HEK293 (cell line): ENCODE results near the gene LIPE.

ENCODE experiments used
- BCL11B ChIP-seq: fragments of 450-650 bp; formaldehyde crosslinking; IDR thresholded peaks from 2 replicates; pipeline ENCODE4 v1.5.1; 2016; ENCODE audit warnings: low read depth, missing biosample characterization, missing genetic modification characterization
- EGR2 ChIP-seq: fragments of 450-650 bp; formaldehyde crosslinking; IDR thresholded peaks from 2 replicates; pipeline ENCODE4 v1.5.1; 2016; ENCODE audit warnings: low read depth, missing biosample characterization, missing genetic modification characterization
- GLI2 ChIP-seq: fragments of 450-650 bp; formaldehyde crosslinking; IDR thresholded peaks from 2 replicates; pipeline ENCODE4; 2017; ENCODE audit warnings: missing biosample characterization, missing genetic modification characterization, low read depth, borderline replicate concordance
- GLIS2 ChIP-seq: fragments of 450-650 bp; formaldehyde crosslinking; IDR thresholded peaks from 2 replicates; pipeline ENCODE4 v1.5.1; 2016; ENCODE audit warnings: missing biosample characterization, missing genetic modification characterization
- OSR2 ChIP-seq: fragments of 450-650 bp; formaldehyde crosslinking; IDR thresholded peaks from 2 replicates; pipeline ENCODE4 v1.5.1; 2016; ENCODE audit warnings: missing biosample characterization, missing genetic modification characterization
- PRDM1 ChIP-seq: fragments of 450-650 bp; formaldehyde crosslinking; IDR thresholded peaks from 2 replicates; pipeline ENCODE4; 2016; ENCODE audit warnings: missing biosample characterization, missing genetic modification characterization
- SETDB1 ChIP-seq: IDR thresholded peaks from one replicate; pipeline ENCODE4 v1.6.1; 2017; ENCODE audit warnings: mild to moderate bottlenecking, low read length, moderate library complexity, mixed read lengths; ENCODE audit not compliant: insufficient read length
- SP2 ChIP-seq: fragments of 450-650 bp; formaldehyde crosslinking; IDR thresholded peaks from 2 replicates; pipeline ENCODE4 v1.5.1; 2016; ENCODE audit warnings: missing biosample characterization, missing genetic modification characterization
- YY2 ChIP-seq: fragments of 450-650 bp; formaldehyde crosslinking; IDR thresholded peaks from 2 replicates; pipeline ENCODE4 v1.5.1; 2016; ENCODE audit warnings: missing biosample characterization, missing genetic modification characterization
- ZBTB20 ChIP-seq: fragments of 450-650 bp; formaldehyde crosslinking; IDR thresholded peaks from 2 replicates; pipeline ENCODE4 v1.5.1; 2016; ENCODE audit warnings: missing biosample characterization, missing genetic modification characterization
- ZFP69B ChIP-seq: fragments of 450-650 bp; formaldehyde crosslinking; IDR thresholded peaks from 2 replicates; pipeline ENCODE4 v1.5.1; 2016; ENCODE audit warnings: missing biosample characterization, missing genetic modification characterization
- ZIC2 ChIP-seq: fragments of 450-650 bp; formaldehyde crosslinking; IDR thresholded peaks from 2 replicates; pipeline ENCODE4 v1.5.1; 2016; ENCODE audit warnings: missing biosample characterization, missing genetic modification characterization
- ZNF114 ChIP-seq: fragments of 450-650 bp; formaldehyde crosslinking; IDR thresholded peaks from 2 replicates; pipeline ENCODE4 v1.5.0; 2017; ENCODE audit warnings: missing biosample characterization, missing genetic modification characterization
- ZNF223 ChIP-seq: fragments of 450-650 bp; formaldehyde crosslinking; IDR thresholded peaks from 2 replicates; pipeline ENCODE4 v1.5.1; 2016; ENCODE audit warnings: missing biosample characterization, missing genetic modification characterization
- ZNF426 ChIP-seq: fragments of 450-650 bp; formaldehyde crosslinking; IDR thresholded peaks from 2 replicates; pipeline ENCODE4 v1.5.1; 2017; ENCODE audit warnings: missing biosample characterization, missing genetic modification characterization, mild to moderate bottlenecking, inconsistent platforms, moderate library complexity
- ZNF549 ChIP-seq: fragments of 450-650 bp; IDR thresholded peaks from 2 replicates; pipeline ENCODE4 v1.5.1; 2018; ENCODE audit warnings: missing biosample characterization, missing genetic modification characterization, mild to moderate bottlenecking, inconsistent platforms, moderate library complexity
- ZNF624 ChIP-seq: fragments of 450-650 bp; formaldehyde crosslinking; IDR thresholded peaks from 2 replicates; pipeline ENCODE4 v1.5.1; 2017; ENCODE audit warnings: missing biosample characterization, missing genetic modification characterization
- ZNF658 ChIP-seq: fragments of 450-650 bp; formaldehyde crosslinking; IDR thresholded peaks from 2 replicates; pipeline ENCODE4; 2016; ENCODE audit warnings: missing biosample characterization, missing genetic modification characterization
- ZNF776 ChIP-seq: fragments of 450-650 bp; formaldehyde crosslinking; IDR thresholded peaks from 2 replicates; pipeline ENCODE4 v1.5.0; 2017; ENCODE audit warnings: missing biosample characterization, missing genetic modification characterization, borderline replicate concordance
- ZNF791 ChIP-seq: fragments of 450-650 bp; formaldehyde crosslinking; IDR thresholded peaks from 2 replicates; pipeline ENCODE4 v1.5.1; 2016; ENCODE audit warnings: missing biosample characterization, missing genetic modification characterization
- ZNF830 ChIP-seq: fragments of 450-650 bp; IDR thresholded peaks from 2 replicates; pipeline ENCODE4 v1.5.0; 2018; ENCODE audit warnings: missing biosample characterization, missing genetic modification characterization, low read depth, mild to moderate bottlenecking, moderate library complexity
- TF ChIP-seq, protein P1 (sequence below): fragments of 450-650 bp; formaldehyde crosslinking; IDR thresholded peaks from 2 replicates; pipeline ENCODE4 v1.5.1; 2016; ENCODE audit warnings: missing biosample characterization, missing genetic modification characterization
- TF ChIP-seq, protein P2 (sequence below): fragments of 450-650 bp; formaldehyde crosslinking; IDR thresholded peaks from 2 replicates; pipeline ENCODE4 v1.5.0; 2017; ENCODE audit warnings: missing biosample characterization, missing genetic modification characterization, borderline replicate concordance
- TF ChIP-seq, protein P3 (sequence below): fragments of 450-650 bp; formaldehyde crosslinking; IDR thresholded peaks from 2 replicates; pipeline ENCODE4 v1.5.1; 2017; ENCODE audit warnings: missing biosample characterization, missing genetic modification characterization
- TF ChIP-seq, protein P4 (sequence below): fragments of 450-650 bp; formaldehyde crosslinking; IDR thresholded peaks from 2 replicates; pipeline ENCODE4 v1.5.1; 2017; ENCODE audit warnings: missing biosample characterization, missing genetic modification characterization
- TF ChIP-seq, protein P5 (sequence below): fragments of 450-650 bp; IDR thresholded peaks from 2 replicates; pipeline ENCODE4 v1.5.1; 2018; ENCODE audit warnings: missing biosample characterization, missing genetic modification characterization
- TF ChIP-seq, protein P6 (sequence below): fragments of 450-650 bp; formaldehyde crosslinking; IDR thresholded peaks from 2 replicates; pipeline ENCODE4 v1.5.1; 2016; ENCODE audit warnings: missing biosample characterization, missing genetic modification characterization

Gene LIPE

DNA sequence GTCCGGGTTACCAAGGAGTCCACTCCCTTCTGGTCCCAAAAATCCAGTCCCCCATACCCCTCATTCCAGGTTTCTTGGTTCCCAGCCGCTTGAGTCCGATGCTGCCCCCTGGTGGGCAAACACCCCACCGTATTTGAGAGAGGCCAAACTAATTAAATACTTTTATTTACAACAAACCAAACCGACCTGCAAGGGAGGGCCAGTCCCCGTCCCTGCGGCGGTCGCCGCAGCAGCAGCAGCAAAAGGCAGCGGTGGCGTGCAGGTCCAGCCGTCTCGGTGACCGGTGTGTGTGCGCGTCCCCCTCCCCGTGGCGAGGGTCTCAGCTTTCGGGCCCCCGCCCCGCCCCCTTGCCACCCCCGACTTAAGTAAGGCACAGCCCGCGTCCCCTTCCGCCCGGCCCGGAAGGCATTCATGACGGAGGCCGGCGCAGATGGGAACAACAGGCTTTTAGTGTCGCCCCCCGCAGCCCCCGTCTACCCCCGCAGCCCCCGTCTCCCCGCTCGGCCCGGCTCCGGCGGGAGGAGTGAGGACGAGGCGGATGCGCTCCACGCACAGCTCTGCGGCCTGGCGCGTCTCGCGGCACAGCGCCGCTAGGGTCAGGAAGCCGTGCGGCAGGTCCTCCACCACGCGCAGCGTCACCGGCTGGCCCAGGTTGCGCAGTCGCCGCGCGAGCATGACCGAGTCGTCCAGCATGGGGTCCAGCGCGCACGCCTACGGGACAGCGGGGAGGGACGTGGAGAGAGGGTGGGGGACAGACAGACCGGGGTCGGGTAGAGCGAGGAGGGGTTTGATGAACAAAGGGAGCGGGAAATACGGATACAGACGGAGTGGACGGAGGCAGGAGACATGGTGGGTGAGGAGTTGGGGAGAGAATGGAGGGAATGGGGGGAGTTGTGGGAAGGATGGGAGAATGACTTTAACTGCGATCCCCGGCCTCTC, 25.6 kb downstream of the LIPE start (continued):
- TF ChIP-seq PRDM1 (tag by site-specific recombination) = no peak
- no peak for TF ChIP-seq ZNF114 (tag by site-specific recombination)
- no peak for TF ChIP-seq ZNF776 (tag by site-specific recombination)
- TF ChIP-seq, protein P1, sequence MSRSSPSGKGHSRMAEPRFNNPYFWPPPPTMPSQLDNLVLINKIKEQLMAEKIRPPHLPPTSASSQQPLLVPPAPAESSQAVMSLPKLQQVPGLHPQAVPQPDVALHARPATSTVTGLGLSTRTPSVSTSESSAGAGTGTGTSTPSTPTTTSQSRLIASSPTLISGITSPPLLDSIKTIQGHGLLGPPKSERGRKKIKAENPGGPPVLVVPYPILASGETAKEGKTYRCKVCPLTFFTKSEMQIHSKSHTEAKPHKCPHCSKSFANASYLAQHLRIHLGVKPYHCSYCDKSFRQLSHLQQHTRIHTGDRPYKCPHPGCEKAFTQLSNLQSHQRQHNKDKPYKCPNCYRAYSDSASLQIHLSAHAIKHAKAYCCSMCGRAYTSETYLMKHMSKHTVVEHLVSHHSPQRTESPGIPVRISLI (tag by site-specific recombination) = no peak
- peak; percentile 58; the same call in 1 of the 2 replicates for TF ChIP-seq YY2 (tag by site-specific recombination)
- 0 out of 2 replicates have a peak, but pooled peaks have one; percentile 16 for TF ChIP-seq EGR2 (tag by site-specific recombination)
- TF ChIP-seq OSR2 (tag by site-specific recombination) = no peak
- no peak for TF ChIP-seq ZNF624 (tag by site-specific recombination)
- TF ChIP-seq, protein P2, sequence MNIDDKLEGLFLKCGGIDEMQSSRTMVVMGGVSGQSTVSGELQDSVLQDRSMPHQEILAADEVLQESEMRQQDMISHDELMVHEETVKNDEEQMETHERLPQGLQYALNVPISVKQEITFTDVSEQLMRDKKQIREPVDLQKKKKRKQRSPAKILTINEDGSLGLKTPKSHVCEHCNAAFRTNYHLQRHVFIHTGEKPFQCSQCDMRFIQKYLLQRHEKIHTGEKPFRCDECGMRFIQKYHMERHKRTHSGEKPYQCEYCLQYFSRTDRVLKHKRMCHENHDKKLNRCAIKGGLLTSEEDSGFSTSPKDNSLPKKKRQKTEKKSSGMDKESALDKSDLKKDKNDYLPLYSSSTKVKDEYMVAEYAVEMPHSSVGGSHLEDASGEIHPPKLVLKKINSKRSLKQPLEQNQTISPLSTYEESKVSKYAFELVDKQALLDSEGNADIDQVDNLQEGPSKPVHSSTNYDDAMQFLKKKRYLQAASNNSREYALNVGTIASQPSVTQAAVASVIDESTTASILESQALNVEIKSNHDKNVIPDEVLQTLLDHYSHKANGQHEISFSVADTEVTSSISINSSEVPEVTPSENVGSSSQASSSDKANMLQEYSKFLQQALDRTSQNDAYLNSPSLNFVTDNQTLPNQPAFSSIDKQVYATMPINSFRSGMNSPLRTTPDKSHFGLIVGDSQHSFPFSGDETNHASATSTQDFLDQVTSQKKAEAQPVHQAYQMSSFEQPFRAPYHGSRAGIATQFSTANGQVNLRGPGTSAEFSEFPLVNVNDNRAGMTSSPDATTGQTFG (tag by site-specific recombination) = no peak
- TF ChIP-seq GLIS2 = no peak; the same call in 1 of the 2 replicates
- TF ChIP-seq ZNF426 (tag by site-specific recombination) = no peak
- TF ChIP-seq, protein P3, sequence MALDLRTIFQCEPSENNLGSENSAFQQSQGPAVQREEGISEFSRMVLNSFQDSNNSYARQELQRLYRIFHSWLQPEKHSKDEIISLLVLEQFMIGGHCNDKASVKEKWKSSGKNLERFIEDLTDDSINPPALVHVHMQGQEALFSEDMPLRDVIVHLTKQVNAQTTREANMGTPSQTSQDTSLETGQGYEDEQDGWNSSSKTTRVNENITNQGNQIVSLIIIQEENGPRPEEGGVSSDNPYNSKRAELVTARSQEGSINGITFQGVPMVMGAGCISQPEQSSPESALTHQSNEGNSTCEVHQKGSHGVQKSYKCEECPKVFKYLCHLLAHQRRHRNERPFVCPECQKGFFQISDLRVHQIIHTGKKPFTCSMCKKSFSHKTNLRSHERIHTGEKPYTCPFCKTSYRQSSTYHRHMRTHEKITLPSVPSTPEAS (tag by site-specific recombination) = no peak
- TF ChIP-seq SETDB1 = no peak
- no peak for TF ChIP-seq ZNF791
- TF ChIP-seq SP2 (tag by site-specific recombination) = no peak
- TF ChIP-seq ZBTB20 (tag by site-specific recombination) = no peak; the same call in 1 of the 2 replicates
- TF ChIP-seq ZNF223 (tag by site-specific recombination) = no peak
- TF ChIP-seq, protein P4, sequence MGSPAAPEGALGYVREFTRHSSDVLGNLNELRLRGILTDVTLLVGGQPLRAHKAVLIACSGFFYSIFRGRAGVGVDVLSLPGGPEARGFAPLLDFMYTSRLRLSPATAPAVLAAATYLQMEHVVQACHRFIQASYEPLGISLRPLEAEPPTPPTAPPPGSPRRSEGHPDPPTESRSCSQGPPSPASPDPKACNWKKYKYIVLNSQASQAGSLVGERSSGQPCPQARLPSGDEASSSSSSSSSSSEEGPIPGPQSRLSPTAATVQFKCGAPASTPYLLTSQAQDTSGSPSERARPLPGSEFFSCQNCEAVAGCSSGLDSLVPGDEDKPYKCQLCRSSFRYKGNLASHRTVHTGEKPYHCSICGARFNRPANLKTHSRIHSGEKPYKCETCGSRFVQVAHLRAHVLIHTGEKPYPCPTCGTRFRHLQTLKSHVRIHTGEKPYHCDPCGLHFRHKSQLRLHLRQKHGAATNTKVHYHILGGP (tag by site-specific recombination) = no peak
- TF ChIP-seq, protein P5, sequence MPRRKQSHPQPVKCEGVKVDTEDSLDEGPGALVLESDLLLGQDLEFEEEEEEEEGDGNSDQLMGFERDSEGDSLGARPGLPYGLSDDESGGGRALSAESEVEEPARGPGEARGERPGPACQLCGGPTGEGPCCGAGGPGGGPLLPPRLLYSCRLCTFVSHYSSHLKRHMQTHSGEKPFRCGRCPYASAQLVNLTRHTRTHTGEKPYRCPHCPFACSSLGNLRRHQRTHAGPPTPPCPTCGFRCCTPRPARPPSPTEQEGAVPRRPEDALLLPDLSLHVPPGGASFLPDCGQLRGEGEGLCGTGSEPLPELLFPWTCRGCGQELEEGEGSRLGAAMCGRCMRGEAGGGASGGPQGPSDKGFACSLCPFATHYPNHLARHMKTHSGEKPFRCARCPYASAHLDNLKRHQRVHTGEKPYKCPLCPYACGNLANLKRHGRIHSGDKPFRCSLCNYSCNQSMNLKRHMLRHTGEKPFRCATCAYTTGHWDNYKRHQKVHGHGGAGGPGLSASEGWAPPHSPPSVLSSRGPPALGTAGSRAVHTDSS (tag by site-specific recombination) = no peak
- TF ChIP-seq ZNF658 (tag by site-specific recombination) = no peak
- no peak for TF ChIP-seq ZIC2 (tag by site-specific recombination)
- TF ChIP-seq ZNF549 (tag by site-specific recombination) = no peak
- TF ChIP-seq GLI2 (tag by site-specific recombination) = no peak
- 0 out of 2 replicates have a peak, but pooled peaks have one; percentile 22 for TF ChIP-seq ZFP69B
- no peak for TF ChIP-seq ZNF830 (tag by site-specific recombination)
- TF ChIP-seq, protein P6, sequence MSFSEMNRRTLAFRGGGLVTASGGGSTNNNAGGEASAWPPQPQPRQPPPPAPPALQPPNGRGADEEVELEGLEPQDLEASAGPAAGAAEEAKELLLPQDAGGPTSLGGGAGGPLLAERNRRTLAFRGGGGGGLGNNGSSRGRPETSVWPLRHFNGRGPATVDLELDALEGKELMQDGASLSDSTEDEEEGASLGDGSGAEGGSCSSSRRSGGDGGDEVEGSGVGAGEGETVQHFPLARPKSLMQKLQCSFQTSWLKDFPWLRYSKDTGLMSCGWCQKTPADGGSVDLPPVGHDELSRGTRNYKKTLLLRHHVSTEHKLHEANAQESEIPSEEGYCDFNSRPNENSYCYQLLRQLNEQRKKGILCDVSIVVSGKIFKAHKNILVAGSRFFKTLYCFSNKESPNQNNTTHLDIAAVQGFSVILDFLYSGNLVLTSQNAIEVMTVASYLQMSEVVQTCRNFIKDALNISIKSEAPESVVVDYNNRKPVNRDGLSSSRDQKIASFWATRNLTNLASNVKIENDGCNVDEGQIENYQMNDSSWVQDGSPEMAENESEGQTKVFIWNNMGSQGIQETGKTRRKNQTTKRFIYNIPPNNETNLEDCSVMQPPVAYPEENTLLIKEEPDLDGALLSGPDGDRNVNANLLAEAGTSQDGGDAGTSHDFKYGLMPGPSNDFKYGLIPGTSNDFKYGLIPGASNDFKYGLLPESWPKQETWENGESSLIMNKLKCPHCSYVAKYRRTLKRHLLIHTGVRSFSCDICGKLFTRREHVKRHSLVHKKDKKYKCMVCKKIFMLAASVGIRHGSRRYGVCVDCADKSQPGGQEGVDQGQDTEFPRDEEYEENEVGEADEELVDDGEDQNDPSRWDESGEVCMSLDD = peak; percentile 44; the same call in 1 of the 2 replicates
- no peak for TF ChIP-seq BCL11B (tag by site-specific recombination)
